ENCODE data around the gene ARL17B.
"Not testable (repeated sequence)": the region's sequence is repeated elsewhere in the genome, so short reads cannot be mapped to it uniquely, and the experiment has no call there.

GRCh38 chr17:46407155-46407554 is 45.6 kb upstream of the ARL17B start:
- TF ChIP-seq E2F5 (CRISPR knock-in tag; IDR thresholded peaks at IDR 0.05); ETV6 (CRISPR knock-in tag; IDR thresholded peaks at IDR 0.05); E2F4 (CRISPR knock-in tag; IDR thresholded peaks at IDR 0.05; ENCODE audit: borderline replicate concordance, low read depth); MYBL2 (CRISPR knock-in tag; IDR thresholded peaks at IDR 0.05); CTCF (IDR thresholded peaks at IDR 0.05): not testable (repeated sequence)

Data from WTC11 (cell line).